WTC11 (cell line): ENCODE data around the gene ANKRD37. TPM values are rescaled to one million over a fixed set of nuclear protein-coding genes. Genes with fewer than 3 reads are reported as not detected.

Experiments
- ATAC-seq: fragments of 200-7000 bp; cut with Tn5 transposase; 2 replicates; pipeline ENCODE4 v1.10.0; 2021; ENCODE audit warnings: mild to moderate bottlenecking, moderate library complexity
- CTCF ChIA-PET: fragments of 300-600 bp; sonication (Branson Sonifier 250); formaldehyde crosslinking; loops from one replicate; lab custom pipeline; 2021; ENCODE audit warnings: antibody characterized with exemption; lab: Charles Lee
- POLR2A ChIA-PET: fragments of 350-600 bp; sonication (Branson Sonifier 250); formaldehyde crosslinking; loops from one replicate; lab custom pipeline; 2021; ENCODE audit warnings: antibody characterized with exemption; lab: Charles Lee
- DNase-seq: peaks from one replicate; pipeline ENCODE4 v3.0.0; 2021; ENCODE audit warnings: low spot score
- H3K27ac Mint-ChIP-seq: 2 replicates; pipeline ENCODE4 v1.8.0; 2021; ENCODE audit warnings: mixed read lengths
- H3K27me3 Mint-ChIP-seq: 2 replicates; pipeline ENCODE4 v1.8.0; 2021; ENCODE audit warnings: low read depth, mild to moderate bottlenecking, moderate library complexity, mixed read lengths
- H3K36me3 Mint-ChIP-seq: 2 replicates; pipeline ENCODE4 v1.8.0; 2021; ENCODE audit warnings: mixed read lengths
- H3K4me1 Mint-ChIP-seq: 2 replicates; pipeline ENCODE4 v1.8.0; 2022; ENCODE audit warnings: mixed read lengths
- H3K4me3 Mint-ChIP-seq: 2 replicates; pipeline ENCODE4 v1.8.0; 2021; ENCODE audit warnings: mild to moderate bottlenecking, moderate library complexity, mixed read lengths
- H3K9me3 Mint-ChIP-seq: 2 replicates; pipeline ENCODE4 v1.8.0; 2021; ENCODE audit warnings: mixed read lengths
- CBFB ChIP-seq: sonication (generic); formaldehyde crosslinking; IDR thresholded peaks from 2 replicates; pipeline ENCODE4 v1.8.1; 2022; ENCODE audit warnings: mild to moderate bottlenecking, low read depth, missing genetic modification reagents
- CREB1 ChIP-seq: sonication (generic); formaldehyde crosslinking; IDR thresholded peaks from 2 replicates; pipeline ENCODE4 v1.8.0; 2023; ENCODE audit warnings: mild to moderate bottlenecking, missing genetic modification reagents
- EMX1 ChIP-seq: fragments of 250-450 bp; sonication (Bioruptor Pico); IDR thresholded peaks from 2 replicates; pipeline ENCODE4 v1.8.0; 2021; ENCODE audit warnings: mild to moderate bottlenecking
- ETV6 ChIP-seq: sonication (generic); formaldehyde crosslinking; IDR thresholded peaks from 2 replicates; pipeline ENCODE4 v1.8.1; 2022; ENCODE audit warnings: mild to moderate bottlenecking, missing genetic modification reagents
- FOXJ3 ChIP-seq: sonication (generic); formaldehyde crosslinking; IDR thresholded peaks from 2 replicates; pipeline ENCODE4 v1.9.0; 2021; ENCODE audit warnings: missing genetic modification reagents, mild to moderate bottlenecking, borderline replicate concordance
- NFATC4 ChIP-seq: fragments of 250-450 bp; sonication (Bioruptor Pico); IDR thresholded peaks from 2 replicates; pipeline ENCODE4 v1.9.0; 2021; ENCODE audit warnings: mild to moderate bottlenecking
- NR2C2 ChIP-seq: sonication (generic); formaldehyde crosslinking; IDR thresholded peaks from 2 replicates; pipeline ENCODE4 v1.8.0; 2022; ENCODE audit warnings: mild to moderate bottlenecking, missing genetic modification reagents
- NR3C1 ChIP-seq: sonication (generic); formaldehyde crosslinking; conservative IDR thresholded peaks from 2 replicates; pipeline ENCODE4 v1.8.1; 2023; ENCODE audit warnings: low read depth, mild to moderate bottlenecking, missing genetic modification reagents
- STAT6 ChIP-seq: sonication (generic); formaldehyde crosslinking; conservative IDR thresholded peaks from 2 replicates; pipeline ENCODE4 v1.8.1; 2023; ENCODE audit warnings: mild to moderate bottlenecking, low read depth, missing genetic modification reagents, moderate library complexity
- TCF7 ChIP-seq: sonication (generic); formaldehyde crosslinking; IDR thresholded peaks from 2 replicates; pipeline ENCODE4 v1.8.0; 2022; ENCODE audit warnings: mild to moderate bottlenecking, low read depth, missing genetic modification reagents, moderate library complexity
- TEAD4 ChIP-seq: sonication (generic); formaldehyde crosslinking; IDR thresholded peaks from 2 replicates; pipeline ENCODE4 v1.8.0; 2022; ENCODE audit warnings: mild to moderate bottlenecking, missing genetic modification reagents
- ZNF121 ChIP-seq: sonication (generic); formaldehyde crosslinking; IDR thresholded peaks from 2 replicates; pipeline ENCODE4 v1.8.0; 2023; ENCODE audit warnings: missing genetic modification reagents
- ZNF219 ChIP-seq: sonication (generic); formaldehyde crosslinking; IDR thresholded peaks from 2 replicates; pipeline ENCODE4 v1.8.0; 2023; ENCODE audit warnings: missing genetic modification reagents, mild to moderate bottlenecking, borderline replicate concordance
- ZNF396 ChIP-seq: fragments of 250-450 bp; sonication (Bioruptor Pico); IDR thresholded peaks from 2 replicates; pipeline ENCODE4 v1.8.0; 2021; ENCODE audit warnings: mild to moderate bottlenecking, moderate library complexity, borderline replicate concordance
- total RNA-seq: library from RNA; stranded (reverse); gene quantifications from 3 replicates; pipeline ENCODE4 v1.2.3, GENCODE V29; 2021
- TF ChIP-seq, protein P1 (sequence below): fragments of 250-450 bp; sonication (Bioruptor Pico); IDR thresholded peaks from 2 replicates; pipeline ENCODE4 v1.9.0; 2021; ENCODE audit warnings: mild to moderate bottlenecking
- TF ChIP-seq, protein P2 (sequence below): sonication (generic); formaldehyde crosslinking; IDR thresholded peaks from 2 replicates; pipeline ENCODE4 v1.8.1; 2022; ENCODE audit warnings: mild to moderate bottlenecking, missing genetic modification reagents, moderate library complexity, borderline replicate concordance
- TF ChIP-seq, protein P3 (sequence below): sonication (generic); formaldehyde crosslinking; IDR thresholded peaks from 2 replicates; pipeline ENCODE4 v1.8.0; 2022; ENCODE audit warnings: mild to moderate bottlenecking, missing genetic modification reagents

The ANKRD37 gene
- total RNA-seq, 1 experiment from 2014 or later = 3.0 TPM

DNA sequence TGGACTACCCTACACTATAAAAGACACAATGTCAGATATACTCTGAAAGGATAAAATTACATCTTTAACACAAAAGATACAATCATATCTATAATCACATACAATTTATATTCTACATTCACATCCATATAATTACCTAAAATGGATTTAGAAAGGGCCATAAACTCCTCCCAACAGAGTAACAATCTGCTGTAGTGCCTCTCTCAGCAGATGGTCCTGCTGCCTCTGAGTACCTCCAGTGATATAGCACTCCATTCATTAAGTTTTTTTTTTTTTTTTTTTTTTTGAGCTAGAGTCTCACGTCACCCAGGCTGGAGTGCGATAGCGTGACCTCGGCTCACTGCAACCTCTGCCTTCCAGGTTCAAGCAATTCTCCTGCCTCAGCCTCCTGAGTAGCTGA is 7.4 kb downstream of the ANKRD37 start (continued):
- no peak for TF ChIP-seq FOXJ3 (CRISPR knock-in tag)
- TF ChIP-seq, all 79 proteins: peak for 0

DNA sequence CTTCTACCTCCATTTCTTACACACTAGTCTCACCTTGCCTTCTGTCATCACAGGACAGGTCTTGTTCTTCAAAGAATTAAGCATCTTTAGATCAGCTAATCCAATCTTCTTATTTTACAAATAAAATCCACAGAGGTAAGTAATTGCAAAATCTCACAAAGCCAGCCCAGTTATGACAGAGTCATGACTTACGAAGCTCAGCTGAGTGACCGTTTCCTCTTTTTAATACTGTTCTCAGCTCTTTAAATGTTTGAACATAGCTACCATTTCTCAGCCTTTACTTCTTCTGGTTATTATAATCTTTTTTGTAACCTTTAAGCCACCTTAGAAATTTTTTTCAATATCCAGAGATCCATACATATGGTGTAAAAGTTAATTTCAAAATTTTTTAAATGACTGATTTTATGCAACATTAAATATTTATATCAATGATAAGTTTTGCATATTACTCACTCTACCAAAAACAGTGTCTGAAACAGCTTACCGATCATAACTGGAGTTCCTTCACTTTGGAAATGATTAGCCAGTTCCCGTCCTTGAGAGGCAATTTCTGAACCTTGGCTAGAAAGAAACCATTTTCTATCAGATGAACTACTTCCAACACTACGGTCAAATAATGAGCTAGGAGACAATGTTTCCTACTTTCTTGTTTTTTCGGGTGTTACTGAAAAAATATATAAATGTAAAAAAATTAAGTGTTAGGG is 8.8 kb downstream of the ANKRD37 start:
- Mint-ChIP-seq H3K27ac (no peak overlapping the region), H3K4me1 (no peaks in the 10 kb centered on the region), H3K9me3 (peaks cover 7% of the 10 kb centered on the region), H3K27me3 (no peaks in the 10 kb centered on the region; the same call in 1 of the 2 replicates), H3K36me3 (peaks cover 47% of the 10 kb centered on the region), H3K4me3 (no peak overlapping the region)
- POLR2A ChIA-PET = no interaction called here
- CTCF ChIA-PET = interaction anchor here (1.3 kb wide), 1 partner anchor 193 kb away, joined by 5 read pairs; no protein-coding TSS in a partner anchor
- ATAC-seq (no peak), DNase-seq (no peak)
- TF ChIP-seq TEAD4 (CRISPR knock-in tag) (no peak), ZNF121 (CRISPR knock-in tag) (no peak), FOXJ3 (CRISPR knock-in tag) (no peak), TCF7 (CRISPR knock-in tag) (no peak), ZNF219 (no peak), STAT6 (CRISPR knock-in tag) (no peak), NR3C1 (CRISPR knock-in tag) (no peak), NR2C2 (CRISPR knock-in tag) (no peak), CREB1 (CRISPR knock-in tag) (no peak), NFATC4 (CRISPR knock-in tag) (no peak), EMX1 (no peak)
- TF ChIP-seq, protein P1, sequence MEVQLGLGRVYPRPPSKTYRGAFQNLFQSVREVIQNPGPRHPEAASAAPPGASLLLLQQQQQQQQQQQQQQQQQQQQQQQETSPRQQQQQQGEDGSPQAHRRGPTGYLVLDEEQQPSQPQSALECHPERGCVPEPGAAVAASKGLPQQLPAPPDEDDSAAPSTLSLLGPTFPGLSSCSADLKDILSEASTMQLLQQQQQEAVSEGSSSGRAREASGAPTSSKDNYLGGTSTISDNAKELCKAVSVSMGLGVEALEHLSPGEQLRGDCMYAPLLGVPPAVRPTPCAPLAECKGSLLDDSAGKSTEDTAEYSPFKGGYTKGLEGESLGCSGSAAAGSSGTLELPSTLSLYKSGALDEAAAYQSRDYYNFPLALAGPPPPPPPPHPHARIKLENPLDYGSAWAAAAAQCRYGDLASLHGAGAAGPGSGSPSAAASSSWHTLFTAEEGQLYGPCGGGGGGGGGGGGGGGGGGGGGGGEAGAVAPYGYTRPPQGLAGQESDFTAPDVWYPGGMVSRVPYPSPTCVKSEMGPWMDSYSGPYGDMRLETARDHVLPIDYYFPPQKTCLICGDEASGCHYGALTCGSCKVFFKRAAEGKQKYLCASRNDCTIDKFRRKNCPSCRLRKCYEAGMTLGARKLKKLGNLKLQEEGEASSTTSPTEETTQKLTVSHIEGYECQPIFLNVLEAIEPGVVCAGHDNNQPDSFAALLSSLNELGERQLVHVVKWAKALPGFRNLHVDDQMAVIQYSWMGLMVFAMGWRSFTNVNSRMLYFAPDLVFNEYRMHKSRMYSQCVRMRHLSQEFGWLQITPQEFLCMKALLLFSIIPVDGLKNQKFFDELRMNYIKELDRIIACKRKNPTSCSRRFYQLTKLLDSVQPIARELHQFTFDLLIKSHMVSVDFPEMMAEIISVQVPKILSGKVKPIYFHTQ (CRISPR knock-in tag) = no peak
- TF ChIP-seq, protein P2, sequence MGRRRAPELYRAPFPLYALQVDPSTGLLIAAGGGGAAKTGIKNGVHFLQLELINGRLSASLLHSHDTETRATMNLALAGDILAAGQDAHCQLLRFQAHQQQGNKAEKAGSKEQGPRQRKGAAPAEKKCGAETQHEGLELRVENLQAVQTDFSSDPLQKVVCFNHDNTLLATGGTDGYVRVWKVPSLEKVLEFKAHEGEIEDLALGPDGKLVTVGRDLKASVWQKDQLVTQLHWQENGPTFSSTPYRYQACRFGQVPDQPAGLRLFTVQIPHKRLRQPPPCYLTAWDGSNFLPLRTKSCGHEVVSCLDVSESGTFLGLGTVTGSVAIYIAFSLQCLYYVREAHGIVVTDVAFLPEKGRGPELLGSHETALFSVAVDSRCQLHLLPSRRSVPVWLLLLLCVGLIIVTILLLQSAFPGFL (CRISPR knock-in tag) = no peak

DNA sequence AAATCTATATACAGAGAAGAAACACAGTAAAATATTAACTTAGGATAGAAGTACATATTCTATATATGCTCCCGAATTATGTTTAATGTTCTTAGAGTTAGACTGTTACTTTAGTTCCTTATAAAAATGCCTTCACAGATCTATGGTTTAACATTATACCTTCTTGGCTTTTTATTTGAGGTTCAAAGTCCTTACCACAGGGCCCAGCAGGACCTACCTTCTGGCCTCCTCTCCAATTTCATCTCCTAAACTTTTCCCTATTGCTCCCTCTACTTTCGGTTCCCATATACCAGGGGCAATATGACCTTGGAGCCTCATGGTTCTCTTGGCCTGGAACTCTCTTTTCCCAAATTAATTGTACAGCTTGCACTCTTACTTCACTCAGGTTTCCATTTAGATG is 11.8 kb downstream of the ANKRD37 start:
- no peak overlapping the region for H3K4me3 Mint-ChIP-seq
- no peaks in the 10 kb centered on the region; the same call in 1 of the 2 replicates for H3K27me3 Mint-ChIP-seq
- H3K36me3 Mint-ChIP-seq = peaks cover 25% of the 10 kb centered on the region
- no peak overlapping the region for H3K27ac Mint-ChIP-seq
- TF ChIP-seq CBFB (CRISPR knock-in tag) (no peak), ZNF396 (CRISPR knock-in tag) (no peak), ETV6 (CRISPR knock-in tag) (no peak)
- TF ChIP-seq, protein P3, sequence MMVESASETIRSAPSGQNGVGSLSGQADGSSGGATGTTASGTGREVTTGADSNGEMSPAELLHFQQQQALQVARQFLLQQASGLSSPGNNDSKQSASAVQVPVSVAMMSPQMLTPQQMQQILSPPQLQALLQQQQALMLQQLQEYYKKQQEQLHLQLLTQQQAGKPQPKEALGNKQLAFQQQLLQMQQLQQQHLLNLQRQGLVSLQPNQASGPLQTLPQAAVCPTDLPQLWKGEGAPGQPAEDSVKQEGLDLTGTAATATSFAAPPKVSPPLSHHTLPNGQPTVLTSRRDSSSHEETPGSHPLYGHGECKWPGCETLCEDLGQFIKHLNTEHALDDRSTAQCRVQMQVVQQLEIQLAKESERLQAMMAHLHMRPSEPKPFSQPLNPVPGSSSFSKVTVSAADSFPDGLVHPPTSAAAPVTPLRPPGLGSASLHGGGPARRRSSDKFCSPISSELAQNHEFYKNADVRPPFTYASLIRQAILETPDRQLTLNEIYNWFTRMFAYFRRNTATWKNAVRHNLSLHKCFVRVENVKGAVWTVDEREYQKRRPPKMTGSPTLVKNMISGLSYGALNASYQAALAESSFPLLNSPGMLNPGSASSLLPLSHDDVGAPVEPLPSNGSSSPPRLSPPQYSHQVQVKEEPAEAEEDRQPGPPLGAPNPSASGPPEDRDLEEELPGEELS (CRISPR knock-in tag) = no peak
- no peak for ATAC-seq
- H3K4me1 Mint-ChIP-seq = no peaks in the 10 kb centered on the region
- H3K9me3 Mint-ChIP-seq = peaks cover 7% of the 10 kb centered on the region
- DNase-seq = no peak
- ChIA-PET POLR2A (no interaction called here), CTCF (no interaction called here)
